ENCODE results near the gene ZNF536. TPM values are rescaled to one million over a fixed set of nuclear protein-coding genes. Genes with fewer than 3 reads are reported as not detected.

The ZNF536 gene
- total and polyA plus RNA-seq, 9 of the 15 experiments (the other 6 are each of a cell fraction or from before 2014, with no cell fraction given) = not detected

DNA sequence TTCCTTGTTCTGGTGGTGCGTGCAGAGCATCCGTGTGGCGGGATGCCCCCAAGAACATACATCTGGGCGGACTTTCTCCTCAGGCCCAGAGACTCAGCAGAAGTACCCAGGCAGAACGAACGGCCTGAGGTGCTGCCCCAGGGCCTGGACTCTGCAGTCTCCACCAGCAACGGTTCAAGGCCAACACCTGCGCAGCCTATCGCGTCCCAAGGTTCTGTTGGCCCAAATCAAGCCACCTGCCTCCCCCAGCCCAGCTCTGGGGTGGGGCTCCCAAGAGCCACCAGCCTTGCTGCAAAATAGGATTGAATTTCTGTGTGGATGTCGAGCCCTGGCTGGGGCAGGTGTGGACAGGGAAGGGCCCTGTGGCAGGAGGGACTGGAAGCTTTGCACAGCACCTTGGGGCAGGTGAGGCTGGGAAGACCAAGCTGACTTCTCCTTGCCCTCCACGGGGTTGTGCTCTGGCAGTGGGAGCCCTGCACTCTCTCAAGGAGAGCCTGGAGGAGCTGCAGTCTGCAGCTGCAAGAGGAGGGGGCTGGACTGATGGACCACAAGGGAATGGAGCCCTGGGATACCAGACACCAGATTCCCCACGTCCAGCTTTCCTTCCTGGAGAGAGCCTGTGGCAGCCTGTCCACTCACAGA lies 146.9 kb downstream of the ZNF536 start:
- no peak overlapping the region for H3K27ac ChIP-seq (ENCODE audit: extremely low read depth, low read depth, low read length)
- intact Hi-C loops (cut with micrococcal nuclease) (no loop called here), in situ Hi-C loops (cut with MboI) (no loop called here)
- 0% methylated on average over 13 of the region's 13 CpGs for WGBS (ENCODE audit: insufficient coverage, low coverage, missing lambda C conversion rate)
- H3K9me1 ChIP-seq (ENCODE audit: control insufficient read depth, insufficient read depth, low read length) = peaks cover 3% of the 10 kb centered on the region
- no peaks in the 10 kb centered on the region for H3K36me3 ChIP-seq (ENCODE audit: control insufficient read depth, insufficient read depth, low read length)
- H3K27me3 ChIP-seq (ENCODE audit: control insufficient read depth in 2 of 2, insufficient read depth in 2 of 2, low read length in 2 of 2) = peaks cover 0 to 10% of the 10 kb centered on the region in 2 experiments; a peak in 2 of 5 replicates
- FAIRE-seq (no peak), DNase-seq (ENCODE audit: extremely low read depth in 1 of 4, low spot score in 3 of 4) (no peak), ATAC-seq (no peak)
- H4K20me1 ChIP-seq (replicated peaks; ENCODE audit: control insufficient read depth, insufficient read depth, low read length) = peaks cover 3% of the 10 kb centered on the region; the same call in 1 of the 2 replicates
- no peak overlapping the region for H2AFZ ChIP-seq (ENCODE audit: low read depth, low read length)
- no TSS peak for BruUV-seq (replicated peaks)
- no peaks in the 10 kb centered on the region for H3K79me2 ChIP-seq (ENCODE audit: control insufficient read depth, insufficient read depth, low read length)
- no peak overlapping the region for H3K4me3 ChIP-seq
- no peak overlapping the region for H3K4me2 ChIP-seq (ENCODE audit: insufficient read depth, low read length)
- TF ChIP-seq GABPB1 (CRISPR knock-in tag; IDR thresholded peaks at IDR 0.05) = no peak
- no peak for TF ChIP-seq ZNF77 (CRISPR knock-in tag; IDR thresholded peaks at IDR 0.05)
- no peak for TF ChIP-seq SMARCC2 (IDR thresholded peaks at IDR 0.05; ENCODE audit: low read depth)
- no peak for TF ChIP-seq PHF8 (IDR thresholded peaks at IDR 0.05; ENCODE audit: borderline replicate concordance, low read length)
- TF ChIP-seq FOXM1 (IDR thresholded peaks at IDR 0.05; ENCODE audit: low read depth) = no peak
- TF ChIP-seq FOXM1 (CRISPR knock-in tag; IDR thresholded peaks at IDR 0.05; ENCODE audit: low read depth) = no peak
- no peak for TF ChIP-seq ZNF253 (CRISPR knock-in tag; conservative IDR thresholded peaks at IDR 0.05)
- TF ChIP-seq SNRNP70 (optimal IDR thresholded peaks at IDR 0.05; ENCODE audit: low read depth, low read length) = no peak
- TF ChIP-seq, protein P1, sequence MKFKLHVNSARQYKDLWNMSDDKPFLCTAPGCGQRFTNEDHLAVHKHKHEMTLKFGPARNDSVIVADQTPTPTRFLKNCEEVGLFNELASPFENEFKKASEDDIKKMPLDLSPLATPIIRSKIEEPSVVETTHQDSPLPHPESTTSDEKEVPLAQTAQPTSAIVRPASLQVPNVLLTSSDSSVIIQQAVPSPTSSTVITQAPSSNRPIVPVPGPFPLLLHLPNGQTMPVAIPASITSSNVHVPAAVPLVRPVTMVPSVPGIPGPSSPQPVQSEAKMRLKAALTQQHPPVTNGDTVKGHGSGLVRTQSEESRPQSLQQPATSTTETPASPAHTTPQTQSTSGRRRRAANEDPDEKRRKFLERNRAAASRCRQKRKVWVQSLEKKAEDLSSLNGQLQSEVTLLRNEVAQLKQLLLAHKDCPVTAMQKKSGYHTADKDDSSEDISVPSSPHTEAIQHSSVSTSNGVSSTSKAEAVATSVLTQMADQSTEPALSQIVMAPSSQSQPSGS (CRISPR knock-in tag; IDR thresholded peaks at IDR 0.05) = no peak
- no peak for TF ChIP-seq CHCHD3 (CRISPR knock-in tag; IDR thresholded peaks at IDR 0.05)
- H3K4me1 ChIP-seq (replicated peaks in 1 of 2; ENCODE audit: control insufficient read depth in 2 of 2, insufficient read depth in 2 of 2, low read length in 2 of 2) = no peaks in the 10 kb centered on the region
- CTCF ChIA-PET (ENCODE audit: low intra/inter-chr PET ratio) = no interaction called here
- POLR2A ChIA-PET = interaction anchor here (0.6 to 0.9 kb wide), 2 partner anchors 31 to 166 kb away, joined by 4 to 5 read pairs; no protein-coding TSS in a partner anchor
- H3K9me3 ChIP-seq (replicated peaks; ENCODE audit: control insufficient read depth, insufficient read depth, low read depth, low read length) = no peaks in the 10 kb centered on the region
- H3K9ac ChIP-seq (ENCODE audit: insufficient read depth in 1 of 2, low read depth in 2 of 2, low read length in 2 of 2) = no peak overlapping the region
